Stimulated activated CD8-positive, alpha-beta memory T cell treated with anti-CD3 and anti-CD28 coated beads, Interleukin-7, amount 100 ng/mL, for 24 hours (primary cell): ENCODE results near the gene DPP6.
"Not testable (repeated sequence)": the region's sequence is repeated elsewhere in the genome, so short reads cannot be mapped to it uniquely, and the experiment has no call there.

Experiments used
- DNase-seq: peaks from one replicate; pipeline ENCODE4 v3.0.0-alpha.2; 2020; ENCODE audit warnings: low read depth

DPP6 gene

GRCh38 chr7:154148791-154149516 lies 96.8 kb downstream of the DPP6 start:
- DNase-seq, result not testable (repeated sequence)

GRCh38 chr7:154150656-154151055 lies 98.5 kb downstream of the DPP6 start:
- DNase-seq, result not testable (repeated sequence)

GRCh38 chr7:154151306-154151705 lies 99.1 kb downstream of the DPP6 start:
- not testable (repeated sequence) for DNase-seq

- DNase-seq, result not testable (repeated sequence)
Measured at GRCh38 chr7:154155928-154156327, 103.7 kb downstream of the DPP6 start.

- not testable (repeated sequence) for DNase-seq
Measured at GRCh38 chr7:154162921-154163320, 110.7 kb downstream of the DPP6 start.

- DNase-seq, result not testable (repeated sequence)
Measured at GRCh38 chr7:154163642-154164041, 111.4 kb downstream of the DPP6 start.

- DNase-seq, result no peak
Measured at GRCh38 chr7:154167051-154167450, 114.9 kb downstream of the DPP6 start.

GRCh38 chr7:154167807-154168206 lies 115.6 kb downstream of the DPP6 start:
- DNase-seq, result no peak

GRCh38 chr7:154171422-154171821 lies 119.2 kb downstream of the DPP6 start:
- no peak for DNase-seq

- DNase-seq, result no peak
Measured at GRCh38 chr7:154172236-154172635, 120.0 kb downstream of the DPP6 start.

- no peak for DNase-seq
Measured at GRCh38 chr7:154177584-154177983, 125.4 kb downstream of the DPP6 start.

- no peak for DNase-seq
Measured at GRCh38 chr7:154178895-154179294, 126.7 kb downstream of the DPP6 start.

- no peak for DNase-seq
Measured at GRCh38 chr7:154183482-154183881, 131.3 kb downstream of the DPP6 start.

GRCh38 chr7:154183946-154184345 lies 131.7 kb downstream of the DPP6 start:
- no peak for DNase-seq

GRCh38 chr7:154186811-154187210 lies 134.6 kb downstream of the DPP6 start:
- no peak for DNase-seq

- DNase-seq, result no peak
Measured at GRCh38 chr7:154188330-154188729, 136.1 kb downstream of the DPP6 start.

- no peak for DNase-seq
Measured at GRCh38 chr7:154195266-154195665, 143.1 kb downstream of the DPP6 start.

GRCh38 chr7:154198481-154198880 lies 146.3 kb downstream of the DPP6 start:
- no peak for DNase-seq

- DNase-seq, result no peak
Measured at GRCh38 chr7:154200241-154200640, 148.0 kb downstream of the DPP6 start.

GRCh38 chr7:154202002-154202401 lies 149.8 kb downstream of the DPP6 start:
- no peak for DNase-seq

GRCh38 chr7:154204046-154204445 lies 151.8 kb downstream of the DPP6 start:
- DNase-seq, result no peak

GRCh38 chr7:154212861-154213260 lies 160.7 kb downstream of the DPP6 start:
- no peak for DNase-seq

GRCh38 chr7:154217688-154218340 lies 165.6 kb downstream of the DPP6 start:
- no peak for DNase-seq

- no peak for DNase-seq
Measured at GRCh38 chr7:154231732-154232131, 179.5 kb downstream of the DPP6 start.
